KOPT-K1 (cell line): Measurements from ENCODE around the gene SNX27.

Experiments used
- H3K27ac ChIP-seq: fragments of 200-600 bp; sonication (generic); 2 replicates; pipeline ENCODE4 v1.5.1; 2016; ENCODE audit warnings: antibody characterized with exemption, mild to moderate bottlenecking, low read depth, low read length; ENCODE audit not compliant: poor library complexity, severe bottlenecking
- H3K36me3 ChIP-seq: fragments of 200-600 bp; sonication (generic); 2 replicates; pipeline ENCODE4 v1.5.1; 2017; ENCODE audit warnings: antibody characterized with exemption, mild to moderate bottlenecking, low read length, moderate library complexity; ENCODE audit not compliant: insufficient read depth
- H3K9me3 ChIP-seq: fragments of 200-600 bp; sonication (generic); 2 replicates; pipeline ENCODE4 v1.5.1; 2017; ENCODE audit warnings: antibody characterized with exemption, low read length, mild to moderate bottlenecking; ENCODE audit not compliant: insufficient read depth, poor library complexity, severe bottlenecking

The SNX27 gene

GRCh38 chr1:151692226-151692625, 80.4 kb downstream of the SNX27 start:
- H3K36me3 ChIP-seq = peaks cover 59% of the 10 kb centered on the region
- no peaks in the 10 kb centered on the region for H3K9me3 ChIP-seq
- no peak overlapping the region for H3K27ac ChIP-seq

DNA sequence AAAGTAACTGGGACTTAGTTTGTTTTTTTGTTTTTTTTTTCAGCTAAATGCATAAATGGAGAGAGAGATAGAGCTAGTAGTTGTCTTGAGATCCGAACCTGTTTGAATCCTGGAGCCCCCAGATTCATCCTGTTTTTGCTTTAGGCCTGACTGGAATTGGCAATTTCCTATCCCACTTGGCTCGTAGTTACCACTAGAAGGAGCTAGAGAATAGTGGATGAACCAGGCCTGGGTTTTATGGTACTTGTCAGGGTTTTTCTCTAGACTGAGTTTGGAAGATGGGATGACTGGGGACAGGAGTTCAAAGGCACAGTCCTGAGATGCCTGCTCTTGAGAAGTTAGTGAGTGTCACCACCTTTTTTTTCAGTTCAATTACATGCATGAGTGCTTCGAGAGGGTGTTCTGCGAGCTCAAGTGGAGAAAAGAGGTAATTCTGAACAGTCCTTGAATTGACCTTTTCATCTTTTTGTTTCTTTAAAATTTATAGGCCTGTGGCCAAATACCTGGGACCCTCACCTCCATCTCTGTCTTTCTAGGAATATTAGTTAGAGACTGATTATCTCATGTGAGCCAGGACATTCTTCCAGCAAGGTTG, 81.3 kb downstream of the SNX27 start:
- Histone ChIP-seq H3K36me3 (peaks cover 64% of the 10 kb centered on the region), H3K9me3 (no peaks in the 10 kb centered on the region), H3K27ac (no peak overlapping the region)

GRCh38 chr1:151701515-151701914, 89.7 kb downstream of the SNX27 start:
- Histone ChIP-seq H3K36me3 (peaks cover 47% of the 10 kb centered on the region), H3K9me3 (no peaks in the 10 kb centered on the region), H3K27ac (no peak overlapping the region)

DNA sequence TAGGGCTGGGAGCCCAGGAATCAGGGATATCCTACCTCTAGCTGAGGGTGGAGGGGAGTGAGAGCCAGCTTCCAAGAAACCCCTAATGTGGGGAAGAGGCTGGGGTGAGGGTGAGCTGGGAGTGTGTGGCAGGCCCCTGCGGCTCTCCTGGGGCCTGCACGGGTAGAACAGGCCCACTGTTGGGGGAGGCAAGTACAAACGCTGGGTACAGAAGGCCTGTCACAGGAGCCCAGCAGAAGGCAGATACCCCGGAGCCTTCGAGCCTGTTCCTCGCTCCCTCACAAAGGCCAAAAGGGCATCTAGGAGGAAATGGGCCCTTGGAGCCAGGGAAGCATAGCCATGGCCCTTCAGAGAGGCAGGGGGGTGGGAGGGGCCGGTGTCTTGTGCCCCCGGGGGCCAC, 91.1 kb downstream of the SNX27 start:
- Histone ChIP-seq H3K27ac (no peak overlapping the region), H3K9me3 (no peaks in the 10 kb centered on the region)

GRCh38 chr1:151703813-151704212, 92.0 kb downstream of the SNX27 start:
- Histone ChIP-seq H3K36me3 (peaks cover 25% of the 10 kb centered on the region; the same call in 1 of the 2 replicates), H3K9me3 (no peaks in the 10 kb centered on the region), H3K27ac (no peak overlapping the region)

More for the DNA sequence above, 91.1 kb downstream of the SNX27 start:
- peaks cover 33% of the 10 kb centered on the region; the same call in 1 of the 2 replicates for H3K36me3 ChIP-seq

DNA sequence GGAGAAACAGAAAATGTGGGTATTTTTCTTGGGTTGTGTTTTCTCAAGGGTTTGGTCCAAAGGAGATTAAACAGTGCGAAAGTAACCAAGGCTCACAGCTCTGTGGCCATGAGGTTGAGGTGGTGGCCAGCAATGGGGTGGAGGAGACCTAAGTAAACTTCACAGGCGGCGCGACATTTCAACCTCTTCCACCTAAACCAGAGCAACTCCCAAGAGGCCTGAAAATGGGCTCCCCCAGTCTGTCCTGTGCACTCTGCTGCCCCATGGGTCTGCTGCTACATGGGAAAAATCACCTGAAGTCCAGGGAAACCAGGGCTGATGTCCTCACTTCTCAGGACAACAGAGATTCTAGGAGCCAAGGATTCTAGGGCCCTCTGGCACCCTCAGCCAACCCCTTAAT, 92.4 kb downstream of the SNX27 start:
- Histone ChIP-seq H3K36me3 (peaks cover 21% of the 10 kb centered on the region; the same call in 1 of the 2 replicates), H3K9me3 (no peaks in the 10 kb centered on the region), H3K27ac (no peak overlapping the region)

DNA sequence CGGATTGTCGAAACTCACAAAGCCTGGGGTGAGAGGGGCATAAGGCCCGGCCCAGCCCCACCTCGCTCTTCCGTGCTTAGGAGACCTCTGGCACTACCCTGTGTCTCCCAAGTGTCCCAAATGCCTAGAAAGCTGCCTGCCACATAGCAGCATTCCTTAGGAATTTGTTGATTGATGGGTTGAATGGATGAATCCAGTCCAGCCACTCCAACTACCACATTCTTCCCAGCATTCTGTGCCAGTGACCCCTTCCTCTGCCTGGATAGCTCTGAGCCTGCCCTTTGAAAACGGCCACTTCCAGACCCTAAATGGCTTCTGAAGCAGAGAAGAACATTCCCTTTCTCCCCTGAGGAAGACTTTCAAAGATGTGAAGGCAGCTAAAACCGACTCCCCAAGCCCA, 93.3 kb downstream of the SNX27 start:
- H3K36me3 ChIP-seq = 0 out of 2 replicates have a peak, but pooled peaks cover 12% of the 10 kb centered on the region
- H3K9me3 ChIP-seq = no peaks in the 10 kb centered on the region
- no peak overlapping the region for H3K27ac ChIP-seq

DNA sequence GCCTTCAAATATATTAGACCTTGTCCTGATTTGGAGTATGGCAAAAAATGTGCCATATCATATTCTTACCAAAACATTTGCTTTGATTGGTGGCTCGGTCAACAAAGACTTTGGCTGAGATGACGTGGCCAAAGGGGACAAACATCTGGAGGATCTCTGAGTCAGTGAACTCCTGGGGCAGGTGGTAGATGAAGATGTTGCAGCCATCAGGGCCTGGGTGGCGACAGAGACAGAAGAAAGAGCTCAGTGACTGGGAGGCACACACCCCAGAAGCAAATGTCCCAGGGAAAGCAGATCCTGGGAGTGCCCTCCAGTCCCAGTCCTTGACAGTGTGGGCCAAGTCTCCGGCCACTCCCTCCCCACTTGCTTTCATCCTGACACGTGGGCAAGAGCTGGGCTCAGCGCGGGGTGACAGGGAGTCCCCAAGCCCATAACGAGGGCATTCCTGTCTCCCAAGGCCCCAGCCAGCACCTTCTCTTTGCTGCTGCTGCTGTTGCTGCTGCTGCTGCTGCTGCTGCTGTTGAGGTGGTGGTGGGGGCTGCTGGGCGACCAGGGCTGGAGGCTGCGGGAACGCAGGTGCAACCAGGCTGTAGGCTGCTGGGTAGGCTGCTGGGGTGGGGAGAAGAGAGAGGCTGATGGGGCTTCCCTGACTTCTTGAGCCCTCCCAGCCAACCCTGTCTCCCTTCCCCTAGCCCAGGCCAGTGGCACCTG, 94.1 kb downstream of the SNX27 start:
- no peak overlapping the region for H3K27ac ChIP-seq
- H3K9me3 ChIP-seq = no peaks in the 10 kb centered on the region
- H3K36me3 ChIP-seq = 0 out of 2 replicates have a peak, but pooled peaks cover 7% of the 10 kb centered on the region

DNA sequence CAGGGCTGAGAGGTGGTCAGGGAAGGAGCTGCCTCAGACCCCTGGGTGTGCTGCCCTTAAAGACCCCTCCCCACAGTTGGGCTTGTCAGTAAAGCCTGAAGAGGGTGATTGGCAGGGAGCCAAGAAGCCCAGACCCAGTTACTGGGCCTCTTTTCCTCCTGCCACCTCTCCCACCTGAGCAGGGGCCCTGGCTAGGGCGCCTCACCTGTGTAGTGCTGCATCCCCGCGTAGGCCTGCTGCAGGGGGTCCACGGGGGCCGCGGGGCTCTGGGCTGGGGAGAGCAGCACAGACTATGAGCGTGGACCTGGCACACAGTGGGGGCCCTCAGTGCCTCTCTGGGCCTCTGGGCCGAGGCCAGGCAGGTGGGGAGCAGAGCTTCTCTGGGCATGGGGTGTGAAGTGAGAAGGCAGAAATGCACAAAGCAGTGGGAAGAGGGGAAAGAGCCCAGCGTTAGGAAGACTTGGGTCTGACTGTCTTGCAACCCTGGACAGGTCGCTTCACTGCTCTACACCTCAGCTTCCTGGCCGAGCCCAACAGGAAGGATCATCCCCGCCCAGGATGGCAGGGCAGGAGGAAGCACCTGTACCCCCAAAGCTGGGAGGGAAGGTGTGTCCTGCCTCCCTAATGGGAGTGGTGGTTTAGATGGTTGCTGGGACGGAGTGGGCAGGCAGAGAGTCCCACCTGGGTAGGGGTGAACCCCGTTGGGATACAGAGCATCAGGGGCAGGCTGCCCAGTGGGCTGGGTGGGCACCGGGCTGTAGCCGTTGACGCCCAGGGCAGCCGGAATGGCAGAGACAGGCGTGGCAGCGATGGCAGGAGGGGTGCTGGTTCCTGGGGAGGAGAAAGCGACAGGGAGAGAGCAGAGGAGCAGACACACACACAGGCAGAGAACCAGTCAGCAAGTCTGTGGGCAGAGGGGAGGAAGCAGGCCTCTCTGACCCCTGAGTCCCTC, 94.9 kb downstream of the SNX27 start:
- H3K9me3 ChIP-seq = no peaks in the 10 kb centered on the region
- H3K27ac ChIP-seq = no peak overlapping the region

DNA sequence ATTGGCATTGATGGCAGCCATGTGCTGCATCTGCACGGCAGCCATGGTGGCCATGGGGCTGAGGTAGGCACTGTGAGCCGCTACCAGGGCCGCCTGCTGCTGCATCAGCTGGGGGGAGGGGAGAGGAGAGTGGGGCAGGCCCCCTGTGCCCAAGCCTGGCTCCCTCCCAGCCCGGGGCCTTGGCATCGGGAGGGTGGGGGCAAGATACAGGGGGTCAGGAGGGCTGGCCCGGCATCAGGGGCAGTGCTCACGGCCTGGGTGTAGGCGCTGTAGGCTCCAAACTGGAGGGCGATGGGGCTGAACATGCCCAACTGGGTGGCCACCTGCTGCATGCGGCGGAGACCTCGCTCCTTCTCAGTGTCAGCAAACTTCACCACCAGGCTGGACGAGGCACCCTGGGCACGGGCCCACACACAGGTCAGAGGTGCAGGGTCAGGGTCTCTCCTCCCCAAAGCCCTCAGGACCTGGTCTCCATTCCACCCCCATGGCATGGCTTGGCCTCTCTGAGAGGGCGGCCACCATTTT, 95.8 kb downstream of the SNX27 start:
- Histone ChIP-seq H3K27ac (no peak overlapping the region), H3K36me3 (no peaks in the 10 kb centered on the region), H3K9me3 (no peaks in the 10 kb centered on the region)

More for the DNA sequence above, 94.9 kb downstream of the SNX27 start:
- no peaks in the 10 kb centered on the region for H3K36me3 ChIP-seq

- Histone ChIP-seq H3K36me3 (no peaks in the 10 kb centered on the region), H3K9me3 (no peaks in the 10 kb centered on the region), H3K27ac (no peak overlapping the region)
Measured at GRCh38 chr1:151708891-151709290, 97.0 kb downstream of the SNX27 start.

GRCh38 chr1:151710187-151710840, 98.5 kb downstream of the SNX27 start:
- H3K9me3 ChIP-seq = no peaks in the 10 kb centered on the region
- H3K27ac ChIP-seq = no peak overlapping the region
- H3K36me3 ChIP-seq = no peaks in the 10 kb centered on the region

GRCh38 chr1:151711044-151711800, 99.4 kb downstream of the SNX27 start:
- Histone ChIP-seq H3K36me3 (no peaks in the 10 kb centered on the region), H3K9me3 (no peaks in the 10 kb centered on the region), H3K27ac (no peak overlapping the region)

DNA sequence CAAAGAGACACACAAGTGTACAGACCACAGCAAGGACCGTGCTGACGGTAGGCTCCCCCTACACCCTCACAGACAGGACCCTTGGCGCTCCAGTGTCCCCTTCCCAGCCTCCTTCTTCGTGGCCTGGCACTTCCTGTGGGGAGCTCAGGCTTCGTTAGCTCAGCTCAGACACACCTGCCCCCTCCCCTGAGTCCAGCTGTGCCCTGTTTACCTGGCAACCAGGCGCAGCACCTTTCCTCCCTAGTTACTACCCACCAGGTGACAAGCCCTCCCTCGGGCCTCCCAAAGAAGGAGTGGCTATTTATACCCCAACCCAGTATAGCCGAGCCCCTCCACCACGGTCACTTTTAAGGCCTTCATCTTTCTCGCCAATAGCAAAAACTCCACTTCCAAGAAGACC, 100.1 kb downstream of the SNX27 start:
- Histone ChIP-seq H3K9me3 (no peaks in the 10 kb centered on the region), H3K27ac (no peak overlapping the region), H3K36me3 (no peaks in the 10 kb centered on the region)
